ENCODE data around the gene TXN2. TPM values are rescaled to one million over a fixed set of nuclear protein-coding genes. Genes with fewer than 3 reads are reported as not detected.

The TXN2 gene
- total and polyA plus RNA-seq, 2 donors (not counting 1 experiment from before 2014, with no cell fraction given), result 25.3 to 118 TPM

- no peak overlapping the region for H3K9ac ChIP-seq (ENCODE audit: insufficient read depth, low read length)
- DNase-seq (ENCODE audit: low read depth in 2 of 2), result peak; percentile 34 to 88
- H3K36me3 ChIP-seq (ENCODE audit: control insufficient read depth, insufficient read depth, low read length), result peaks cover 8% of the 10 kb centered on the region
- peak overlapping the region; percentile 69 for H3K27ac ChIP-seq (ENCODE audit: insufficient read depth, low read length)
- peaks cover 44% of the 10 kb centered on the region for H3K4me1 ChIP-seq (ENCODE audit: control insufficient read depth, extremely low read depth, insufficient read depth, low read length)
- H2AFZ ChIP-seq (ENCODE audit: low read length), result no peak overlapping the region
- no peak overlapping the region for H3K4me2 ChIP-seq (ENCODE audit: extremely low read depth, insufficient read depth, low read length)
- TF ChIP-seq CTCF (conservative IDR thresholded peaks at IDR 0.05 in 1 of 2, IDR thresholded peaks at IDR 0.05 in 1 of 2; ENCODE audit: low read depth in 1 of 2, low read length in 2 of 2), result no peak
- no peak for TF ChIP-seq EZH2 (IDR thresholded peaks at IDR 0.05; ENCODE audit: low read length, missing control alignments)
- H4K20me1 ChIP-seq (ENCODE audit: control insufficient read depth, extremely low read depth, insufficient read depth, low read length), result no peaks in the 10 kb centered on the region
- no peak overlapping the region for H3K4me3 ChIP-seq (replicated peaks in 1 of 4; ENCODE audit: control extremely low read depth in 1 of 4, insufficient read depth in 1 of 4, low read depth in 3 of 4, low read length in 4 of 4)
- no peaks in the 10 kb centered on the region for H3K27me3 ChIP-seq (ENCODE audit: control insufficient read depth, insufficient read depth, low read length)
- H3K79me2 ChIP-seq (ENCODE audit: control insufficient read depth, insufficient read depth, low read length), result peaks cover 18% of the 10 kb centered on the region
- no peaks in the 10 kb centered on the region for H3K9me3 ChIP-seq (ENCODE audit: control insufficient read depth, insufficient read depth, low read depth, low read length)
These were observed 10.1 kb downstream of the TXN2 start for GRCh38 chr22:36471341-36471821.

- DNase-seq (ENCODE audit: low read depth in 2 of 2), result peak; percentile 58 to 86
- H2AFZ ChIP-seq (ENCODE audit: low read length), result no peak overlapping the region
- no peaks in the 10 kb centered on the region for H4K20me1 ChIP-seq (ENCODE audit: control insufficient read depth, extremely low read depth, insufficient read depth, low read length)
- no peak overlapping the region for H3K9ac ChIP-seq (ENCODE audit: insufficient read depth, low read length)
- no peak overlapping the region for H3K4me3 ChIP-seq (replicated peaks in 1 of 4; ENCODE audit: control extremely low read depth in 1 of 4, insufficient read depth in 1 of 4, low read depth in 3 of 4, low read length in 4 of 4)
- H3K4me1 ChIP-seq (ENCODE audit: control insufficient read depth, extremely low read depth, insufficient read depth, low read length), result peaks cover 48% of the 10 kb centered on the region
- no peak overlapping the region for H3K4me2 ChIP-seq (ENCODE audit: extremely low read depth, insufficient read depth, low read length)
- H3K27me3 ChIP-seq (ENCODE audit: control insufficient read depth, insufficient read depth, low read length), result no peaks in the 10 kb centered on the region
- TF ChIP-seq EZH2 (IDR thresholded peaks at IDR 0.05; ENCODE audit: low read length, missing control alignments), result no peak
- no peak for TF ChIP-seq CTCF (conservative IDR thresholded peaks at IDR 0.05 in 1 of 2, IDR thresholded peaks at IDR 0.05 in 1 of 2; ENCODE audit: low read depth in 1 of 2, low read length in 2 of 2)
- peak overlapping the region; percentile 69 for H3K27ac ChIP-seq (ENCODE audit: insufficient read depth, low read length)
- H3K36me3 ChIP-seq (ENCODE audit: control insufficient read depth, insufficient read depth, low read length), result peaks cover 9% of the 10 kb centered on the region
- H3K9me3 ChIP-seq (ENCODE audit: control insufficient read depth, insufficient read depth, low read depth, low read length), result no peaks in the 10 kb centered on the region
- H3K79me2 ChIP-seq (ENCODE audit: control insufficient read depth, insufficient read depth, low read length), result peaks cover 18% of the 10 kb centered on the region
These were observed 10.5 kb downstream of the TXN2 start for GRCh38 chr22:36470994-36471331.

GRCh38 chr22:36470162-36470993, 11.1 kb downstream of the TXN2 start:
- Histone ChIP-seq H3K4me2 (ENCODE audit: extremely low read depth, insufficient read depth, low read length) (peak overlapping the region; percentile 42), H3K36me3 (ENCODE audit: control insufficient read depth, insufficient read depth, low read length) (peaks cover 6% of the 10 kb centered on the region), H3K9ac (ENCODE audit: insufficient read depth, low read length) (peak overlapping the region; percentile 39), H3K27me3 (ENCODE audit: control insufficient read depth, insufficient read depth, low read length) (no peaks in the 10 kb centered on the region), H3K27ac (ENCODE audit: insufficient read depth, low read length) (peak overlapping the region; percentile 79), H3K9me3 (ENCODE audit: control insufficient read depth, insufficient read depth, low read depth, low read length) (no peaks in the 10 kb centered on the region), H3K4me1 (ENCODE audit: control insufficient read depth, extremely low read depth, insufficient read depth, low read length) (peaks cover 54% of the 10 kb centered on the region), H2AFZ (ENCODE audit: low read length) (no peak overlapping the region), H3K4me3 (replicated peaks in 1 of 4; ENCODE audit: control extremely low read depth in 1 of 4, insufficient read depth in 1 of 4, low read depth in 3 of 4, low read length in 4 of 4) (no peak overlapping the region), H4K20me1 (ENCODE audit: control insufficient read depth, extremely low read depth, insufficient read depth, low read length) (no peaks in the 10 kb centered on the region), H3K79me2 (ENCODE audit: control insufficient read depth, insufficient read depth, low read length) (peaks cover 18% of the 10 kb centered on the region)
- DNase-seq (ENCODE audit: low read depth in 2 of 2), result peak; percentile 83 to 93
- TF ChIP-seq CTCF (conservative IDR thresholded peaks at IDR 0.05 in 1 of 2, IDR thresholded peaks at IDR 0.05 in 1 of 2; ENCODE audit: low read depth in 1 of 2, low read length in 2 of 2) (peak; percentile 94 to 97), EZH2 (IDR thresholded peaks at IDR 0.05; ENCODE audit: low read length, missing control alignments) (no peak)

All from fibroblast of lung (primary cell).